ENCODE data around the gene KIFC3.

The KIFC3 gene

DNA sequence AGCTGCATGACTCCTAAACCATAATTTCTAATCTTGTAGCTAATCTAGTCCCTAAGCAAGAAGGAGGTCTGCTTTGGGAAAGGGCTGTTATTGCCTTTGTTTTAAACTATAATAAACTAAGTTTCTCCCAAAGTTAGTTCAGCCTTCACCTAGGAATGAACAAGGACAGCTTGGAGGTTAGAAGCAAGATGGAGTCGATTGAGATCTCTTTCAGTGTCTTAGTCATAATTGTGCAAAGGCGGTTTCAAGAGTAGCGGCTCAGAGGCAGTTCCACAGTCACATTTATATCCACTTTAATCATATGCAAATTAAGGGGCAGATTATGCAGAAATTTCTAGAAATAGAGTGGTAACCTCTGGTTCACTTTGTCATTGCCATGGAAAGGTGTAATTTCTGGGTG lies 90.3 kb downstream of the KIFC3 start:
- TF ChIP-seq, protein P1, sequence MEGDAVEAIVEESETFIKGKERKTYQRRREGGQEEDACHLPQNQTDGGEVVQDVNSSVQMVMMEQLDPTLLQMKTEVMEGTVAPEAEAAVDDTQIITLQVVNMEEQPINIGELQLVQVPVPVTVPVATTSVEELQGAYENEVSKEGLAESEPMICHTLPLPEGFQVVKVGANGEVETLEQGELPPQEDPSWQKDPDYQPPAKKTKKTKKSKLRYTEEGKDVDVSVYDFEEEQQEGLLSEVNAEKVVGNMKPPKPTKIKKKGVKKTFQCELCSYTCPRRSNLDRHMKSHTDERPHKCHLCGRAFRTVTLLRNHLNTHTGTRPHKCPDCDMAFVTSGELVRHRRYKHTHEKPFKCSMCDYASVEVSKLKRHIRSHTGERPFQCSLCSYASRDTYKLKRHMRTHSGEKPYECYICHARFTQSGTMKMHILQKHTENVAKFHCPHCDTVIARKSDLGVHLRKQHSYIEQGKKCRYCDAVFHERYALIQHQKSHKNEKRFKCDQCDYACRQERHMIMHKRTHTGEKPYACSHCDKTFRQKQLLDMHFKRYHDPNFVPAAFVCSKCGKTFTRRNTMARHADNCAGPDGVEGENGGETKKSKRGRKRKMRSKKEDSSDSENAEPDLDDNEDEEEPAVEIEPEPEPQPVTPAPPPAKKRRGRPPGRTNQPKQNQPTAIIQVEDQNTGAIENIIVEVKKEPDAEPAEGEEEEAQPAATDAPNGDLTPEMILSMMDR (IDR thresholded peaks at IDR 0.05; ENCODE audit: insufficient read depth, low read depth, low read length, missing control alignments), result no peak
- H3K4me3 ChIP-seq (ENCODE audit: low read length), result no peak overlapping the region
- no peak for DNase-seq (ENCODE audit: low read depth)

- H3K4me3 ChIP-seq (ENCODE audit: low read length), result no peak overlapping the region
- TF ChIP-seq, protein P1 (IDR thresholded peaks at IDR 0.05; ENCODE audit: insufficient read depth, low read depth, low read length, missing control alignments), result no peak
- no peak for DNase-seq (ENCODE audit: low read depth)
Measured at GRCh38 chr16:57711346-57711745, 90.9 kb downstream of the KIFC3 start.

DNA sequence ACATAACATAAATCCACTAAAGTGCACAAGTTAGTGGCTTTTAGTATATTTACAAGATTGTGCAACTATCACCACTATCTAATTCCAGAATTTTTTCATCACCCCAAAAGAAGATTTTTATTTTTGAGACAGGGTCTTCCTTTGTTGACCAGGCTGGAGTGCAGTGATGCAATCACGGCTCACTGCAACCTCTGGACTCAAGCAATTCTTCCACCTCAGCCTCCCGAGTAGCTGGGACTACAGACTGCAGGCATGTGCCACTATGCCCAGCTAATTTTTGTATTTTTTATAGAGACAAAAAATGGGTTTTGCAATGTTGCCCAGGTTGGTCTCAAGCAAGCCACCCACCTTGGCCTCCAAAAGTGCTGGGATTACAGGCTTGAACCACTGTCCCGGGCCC lies 92.6 kb downstream of the KIFC3 start:
- no peak overlapping the region for H3K4me3 ChIP-seq (ENCODE audit: low read length)
- DNase-seq (ENCODE audit: low read depth), result no peak
- TF ChIP-seq, protein P1 (IDR thresholded peaks at IDR 0.05; ENCODE audit: insufficient read depth, low read depth, low read length, missing control alignments), result no peak

Data from epithelial cell of esophagus (primary cell).